HG03135 (cell line): ENCODE results near the gene C6orf89.

Experiments
- ATAC-seq: cut with Tn5 transposase; IDR thresholded peaks from one replicate; pipeline ENCODE4 v1.9.1; 2021; ENCODE audit warnings: mild to moderate bottlenecking, moderate library complexity; ENCODE audit not compliant: unreplicated experiment

C6orf89 gene

GRCh38 chr6:36885461-36886401 is at the start of gene C6orf89:
Gene C6orf89 (plus strand): TSS chr6:36885952. CDS start chr6:36899445, 13,493 bp downstream.
- ATAC-seq: peak; percentile 98

GRCh38 chr6:36836111-36837021 is 49.4 kb upstream of the C6orf89 start:
- ATAC-seq: no peak

DNA sequence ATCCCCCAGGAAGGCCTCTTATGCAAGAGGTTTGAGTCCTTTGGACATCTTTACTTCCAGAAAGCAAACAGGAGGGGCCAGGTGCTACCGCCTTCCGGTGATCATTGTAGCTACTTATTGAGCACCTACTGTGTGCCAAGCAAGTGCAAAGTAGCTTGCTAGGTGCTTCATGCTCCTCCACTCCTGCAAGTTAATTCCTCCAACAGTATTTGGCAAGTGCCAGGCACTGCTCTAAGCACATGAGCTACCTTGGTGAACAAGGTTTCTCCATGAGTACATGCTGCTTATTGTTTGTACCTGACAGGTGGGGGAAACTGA is 48.8 kb upstream of the C6orf89 start:
- ATAC-seq: no peak

DNA sequence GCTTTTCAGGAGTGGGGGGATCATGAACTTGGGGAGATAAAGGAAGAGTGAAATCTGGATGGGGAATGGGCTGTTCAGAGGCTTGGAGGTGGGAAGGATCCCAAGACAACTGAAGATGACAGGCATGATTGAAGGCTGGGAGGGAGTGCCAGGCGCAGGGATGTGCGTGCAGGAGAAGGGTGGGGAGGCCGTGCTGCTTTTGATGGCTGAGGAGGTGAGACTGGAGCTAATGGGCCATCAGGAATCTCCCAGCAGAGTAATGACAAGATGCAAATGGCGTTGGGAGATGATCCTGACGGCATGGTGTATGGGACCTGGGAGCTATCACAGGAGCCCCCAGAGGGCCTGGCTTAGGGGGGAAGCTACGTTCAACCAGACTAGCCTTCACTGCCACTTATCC is 48.1 kb upstream of the C6orf89 start:
- no peak for ATAC-seq

GRCh38 chr6:36838896-36839748 is 46.6 kb upstream of the C6orf89 start, which contains the start of gene CPNE5:
Gene CPNE5 (minus strand): TSS chr6:36839444. CDS start chr6:36839377, 67 bp downstream.
- no peak for ATAC-seq

DNA sequence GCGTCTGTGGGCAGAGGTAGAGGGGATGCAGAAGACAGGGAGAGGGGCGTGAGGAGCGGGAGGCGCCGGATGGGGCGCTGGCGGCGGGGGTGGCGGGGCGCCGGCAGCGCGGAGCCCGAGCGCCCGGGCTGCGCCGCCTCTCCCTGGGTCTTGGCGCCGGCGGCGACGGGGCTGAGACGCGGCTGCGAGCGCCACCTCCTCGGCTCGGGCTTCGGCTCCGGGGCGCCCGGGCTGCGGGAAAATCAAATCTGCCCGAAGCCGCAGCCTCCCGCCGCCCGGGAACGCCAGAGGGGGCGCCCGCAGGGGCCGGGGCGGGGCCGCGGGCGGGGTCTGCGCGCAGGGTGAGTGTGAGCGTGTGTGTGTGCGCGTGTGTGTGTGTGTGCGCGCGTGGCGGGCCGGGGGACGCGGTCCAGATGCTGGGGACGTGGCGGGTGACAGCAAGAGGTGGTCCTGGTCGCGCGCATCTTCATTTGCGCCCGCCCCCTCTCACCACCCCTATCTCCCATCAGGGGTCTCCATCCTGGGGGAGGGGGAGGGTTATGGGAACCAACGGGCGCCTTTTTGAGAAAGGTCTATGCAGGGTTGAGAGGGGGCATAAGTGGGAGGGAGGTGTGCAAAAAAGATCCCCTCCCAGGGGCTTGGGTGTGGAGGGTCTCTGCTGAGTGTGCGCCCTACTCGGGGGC is 45.9 kb upstream of the C6orf89 start:
- ATAC-seq: no peak

DNA sequence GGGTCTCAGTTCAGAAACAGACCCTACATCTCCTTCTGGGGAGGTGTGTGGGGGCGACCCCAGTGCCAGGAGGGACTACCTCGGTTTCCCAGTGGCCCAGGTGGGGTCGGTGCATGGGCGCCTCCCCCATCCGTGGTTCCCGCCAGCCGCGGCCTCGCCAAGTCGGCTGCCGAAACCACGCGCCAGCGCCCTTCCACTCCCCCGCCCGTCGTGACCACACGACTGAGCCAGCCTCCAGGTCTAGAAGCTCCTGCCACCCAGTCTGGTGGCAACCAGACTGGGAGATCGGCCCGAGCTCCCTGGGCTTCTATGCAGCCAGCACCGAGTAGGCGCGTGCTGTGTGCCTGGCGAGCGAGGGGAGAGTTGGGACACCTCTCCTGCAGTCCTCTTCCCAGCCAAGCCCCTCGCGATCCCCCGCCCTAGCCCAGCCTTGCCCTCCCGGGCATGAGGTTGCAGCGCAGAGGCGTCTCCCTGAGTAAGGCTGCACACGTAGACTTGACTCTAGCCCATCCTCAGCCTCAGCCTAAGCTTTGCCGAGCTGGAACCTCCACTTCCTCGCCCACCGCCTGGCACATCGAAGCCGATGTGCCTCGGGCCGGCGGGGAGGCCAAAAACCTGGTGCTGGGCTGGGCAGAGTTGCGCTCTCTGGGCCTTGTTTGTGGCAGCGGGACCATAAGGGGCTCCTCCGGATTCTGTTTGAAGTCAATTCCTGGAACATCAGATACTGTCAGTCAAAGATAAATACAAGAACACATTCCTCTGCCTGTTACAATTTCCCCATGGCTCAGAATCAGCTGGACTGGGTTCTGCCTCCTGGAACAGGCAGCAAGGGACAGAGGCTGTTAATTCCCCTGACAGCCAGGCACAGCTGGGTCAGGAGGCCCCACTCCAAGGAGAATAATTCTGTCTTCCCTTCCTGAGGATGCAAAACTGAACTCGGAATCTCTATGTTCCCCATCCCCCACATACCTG is 45.0 kb upstream of the C6orf89 start:
- ATAC-seq: no peak

DNA sequence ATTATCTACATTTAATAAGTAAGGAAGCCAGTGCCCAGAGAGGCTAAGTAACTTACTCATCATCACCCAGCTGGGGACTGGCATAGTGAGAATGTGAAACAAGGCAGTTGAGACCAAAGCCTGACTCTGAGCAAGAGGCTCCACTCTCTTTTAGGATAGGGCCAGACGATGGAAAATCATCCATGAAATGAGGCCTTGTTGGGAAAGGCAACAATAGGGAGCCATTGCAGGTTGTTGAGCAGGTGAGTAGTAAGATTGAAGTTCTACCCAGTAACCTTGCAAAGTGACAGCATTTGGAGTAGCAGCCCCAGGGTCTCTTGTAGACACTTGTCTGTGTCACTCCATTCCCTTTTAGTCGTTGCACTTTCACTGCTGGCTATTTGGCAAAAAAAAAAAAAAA is 44.0 kb upstream of the C6orf89 start:
- no peak for ATAC-seq

DNA sequence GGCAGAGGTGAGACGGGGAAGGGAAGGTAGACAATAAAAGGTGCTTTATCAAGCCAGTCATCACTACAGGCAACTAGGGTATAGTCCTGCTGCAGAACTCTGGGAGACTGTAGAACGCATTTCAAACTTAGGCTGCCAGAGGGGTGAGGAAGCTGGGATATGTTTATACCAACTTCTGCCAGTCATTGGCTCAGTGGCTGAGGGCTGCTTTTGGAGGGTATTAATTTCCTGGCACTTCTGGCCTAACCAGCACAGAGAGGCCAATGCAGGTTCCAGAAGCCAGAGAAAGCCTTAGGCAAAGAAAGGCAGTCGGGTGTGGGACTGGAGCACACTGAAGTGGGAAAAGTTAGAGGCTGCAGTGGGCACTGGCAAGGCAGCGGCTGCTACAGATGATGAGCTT is 42.6 kb upstream of the C6orf89 start:
- no peak for ATAC-seq

DNA sequence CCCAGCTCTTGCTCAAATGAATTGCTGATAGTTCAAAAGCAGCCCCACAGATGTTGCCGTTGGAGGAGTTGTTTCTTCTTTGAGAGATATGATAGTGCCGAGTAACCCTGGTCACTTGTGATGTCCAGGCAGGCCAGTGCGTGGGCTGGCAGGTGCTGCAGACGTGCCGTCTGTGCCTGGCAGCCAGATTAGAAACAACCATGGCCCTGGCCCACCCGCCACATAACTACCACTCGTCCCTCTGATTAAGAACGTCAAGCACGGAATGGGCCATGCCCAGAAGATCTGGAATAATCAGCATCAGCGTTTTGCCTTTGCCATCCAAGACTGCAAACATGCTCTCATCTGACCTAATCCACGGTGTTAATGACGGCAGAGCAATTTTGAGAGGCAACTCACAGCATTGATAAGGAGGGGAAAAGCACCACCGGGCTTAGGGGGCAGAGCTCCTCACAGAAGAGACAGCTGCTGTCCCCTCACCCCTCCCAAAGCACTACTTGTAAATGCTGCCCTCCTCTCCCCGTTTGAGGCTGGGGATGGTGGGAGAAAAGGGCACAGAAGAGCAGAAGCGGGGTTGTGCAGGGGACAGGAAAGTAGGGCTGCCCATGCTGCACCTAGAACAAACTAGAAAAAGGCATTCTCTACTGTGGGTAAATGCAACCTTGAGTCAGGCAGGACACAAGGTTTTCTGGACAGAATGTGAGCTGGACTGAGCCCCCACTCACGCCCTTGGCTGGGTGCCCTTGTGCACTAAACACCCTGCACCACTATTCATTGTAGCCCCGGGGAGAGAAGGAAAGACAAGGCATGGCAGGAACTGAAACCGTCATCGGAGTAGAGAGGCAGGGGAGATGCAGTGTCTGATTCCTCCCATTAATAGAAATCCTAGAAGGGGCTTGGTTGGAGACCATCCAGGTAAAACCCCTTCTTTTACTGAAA is 41.3 kb upstream of the C6orf89 start:
- no peak for ATAC-seq

DNA sequence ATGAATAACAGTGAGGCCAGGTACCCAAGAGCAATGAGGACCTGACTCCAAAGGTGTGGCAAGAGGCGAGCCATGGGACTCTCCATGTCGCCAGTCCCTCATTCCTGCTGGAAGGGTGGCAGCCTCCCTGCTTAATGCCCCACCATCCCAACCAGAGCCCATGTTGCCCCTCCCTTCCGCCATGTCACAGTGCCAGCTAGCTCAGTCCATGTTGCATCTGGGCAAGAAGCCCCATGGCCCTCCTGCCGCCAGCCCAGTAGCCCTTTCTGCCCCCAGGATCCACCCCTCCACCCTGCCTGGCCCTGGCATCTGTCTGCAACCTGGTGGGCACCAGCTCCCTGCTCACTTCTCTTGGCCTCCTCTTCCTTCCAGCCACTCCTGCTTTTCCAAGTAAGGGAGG is 40.5 kb upstream of the C6orf89 start:
- ATAC-seq: no peak

DNA sequence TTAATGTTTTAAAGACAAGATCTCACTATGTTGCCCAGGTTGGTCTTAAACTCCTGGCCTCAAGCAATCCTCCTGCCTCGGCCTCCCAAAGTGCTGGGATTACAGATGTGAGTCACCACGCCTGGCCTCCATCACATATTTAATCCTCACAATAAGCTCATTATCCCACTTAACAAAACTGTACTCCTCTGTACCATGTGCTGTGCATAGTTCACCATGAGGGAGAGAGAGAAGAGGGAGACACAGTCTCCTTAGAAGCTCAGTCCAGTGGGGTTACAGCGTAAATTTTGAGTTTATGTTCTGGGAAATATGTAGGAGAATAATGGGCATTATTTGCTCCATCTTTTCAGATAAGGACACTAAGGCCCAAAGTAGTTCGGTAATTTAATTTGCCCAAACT is 38.6 kb upstream of the C6orf89 start:
- no peak for ATAC-seq

DNA sequence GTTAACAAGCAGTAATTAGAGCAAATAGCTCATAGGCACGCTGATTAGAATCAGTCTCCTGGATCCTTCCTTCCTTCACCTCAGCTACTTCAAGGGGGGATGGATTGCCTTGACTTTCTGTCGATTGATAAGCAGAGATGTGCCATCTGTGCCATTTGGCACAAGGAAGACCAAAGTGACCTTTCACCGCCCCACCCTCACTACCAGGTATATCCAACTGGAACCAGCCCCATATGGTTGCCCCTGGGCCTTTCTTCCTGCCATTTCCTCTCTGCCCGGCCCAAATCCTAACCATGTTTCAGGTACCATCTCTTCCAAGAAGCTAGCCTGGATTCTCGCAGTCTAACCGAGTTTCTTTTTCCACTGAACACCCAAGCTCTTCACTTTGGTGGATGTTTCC is 37.8 kb upstream of the C6orf89 start:
- no peak for ATAC-seq

- no peak for ATAC-seq
These were observed 36.9 kb upstream of the C6orf89 start for GRCh38 chr6:36848658-36849441.

DNA sequence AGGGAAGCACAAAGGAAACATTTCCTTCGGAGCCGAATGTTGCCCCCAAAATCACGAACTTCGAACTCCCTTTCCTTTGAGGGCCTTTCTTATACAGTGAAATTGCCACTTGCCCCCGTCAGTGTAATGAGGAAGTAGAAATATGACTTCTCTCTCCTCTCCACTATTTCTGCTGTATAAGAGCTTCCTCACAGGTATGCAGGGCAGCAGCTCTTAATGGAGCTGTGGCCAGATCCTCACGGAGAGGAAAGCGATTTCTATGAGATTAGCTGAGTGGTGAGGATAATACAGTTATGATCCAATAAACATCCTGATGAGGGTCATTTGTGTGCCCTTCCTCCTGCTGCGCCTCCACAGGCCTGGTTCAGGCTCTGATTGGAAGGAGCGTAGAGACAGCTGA is 35.7 kb upstream of the C6orf89 start:
- ATAC-seq: no peak

- ATAC-seq: no peak
These were observed 34.6 kb upstream of the C6orf89 start for GRCh38 chr6:36851149-36851614.

DNA sequence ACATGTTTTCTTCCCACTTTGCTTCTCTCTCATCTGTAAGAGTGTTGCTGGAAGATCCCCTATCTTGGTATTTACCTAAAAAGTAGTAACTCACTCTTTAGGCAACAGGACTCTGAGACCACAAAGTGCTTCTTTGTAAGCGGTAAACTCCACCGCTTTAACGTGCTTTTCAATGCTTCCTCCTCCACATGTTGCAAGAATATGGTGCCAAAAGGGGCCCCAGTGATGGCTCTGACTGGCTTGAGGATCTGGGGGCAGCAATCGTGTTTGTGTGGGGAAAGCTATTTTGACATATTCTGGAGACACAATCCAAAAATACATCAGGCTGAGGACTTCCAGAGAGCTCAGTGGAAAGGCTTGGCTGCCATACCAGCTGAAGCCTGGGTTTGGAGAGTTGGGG is 34.1 kb upstream of the C6orf89 start:
- ATAC-seq: no peak
